ENCODE data around the gene ATG16L1. TPM values are rescaled to one million over a fixed set of nuclear protein-coding genes. Genes with fewer than 3 reads are reported as not detected.

ATG16L1 gene
- total and polyA plus RNA-seq, 2 experiments from 2014 or later, result 16.2 to 17.2 TPM

- no peak overlapping the region for H3K27ac ChIP-seq
- H3K4me3 ChIP-seq, result no peak overlapping the region
- H3F3A ChIP-seq (ENCODE audit: insufficient read depth), result no peaks in the 10 kb centered on the region
- no peaks in the 10 kb centered on the region for H3K4me1 ChIP-seq (ENCODE audit: insufficient read depth)
- no peak overlapping the region for H2AFZ ChIP-seq
- H3K9me3 ChIP-seq (ENCODE audit: low read depth), result no peaks in the 10 kb centered on the region
- no peak overlapping the region for H3K4me2 ChIP-seq (ENCODE audit: unreplicated experiment)
- WGBS, 2 experiments (ENCODE audit: low coverage in 1 of 2, low lambda C conversion rate in 2 of 2, missing lambda C conversion rate in 2 of 2), result 45 to 46% methylated on average over 5 of the region's 5 CpGs
- TF ChIP-seq EZH2 (IDR thresholded peaks at IDR 0.05; ENCODE audit: insufficient read depth, poor library complexity, severe bottlenecking) (no peak), EZH2phosphoT487 (IDR thresholded peaks at IDR 0.05; ENCODE audit: insufficient read depth, low read depth) (no peak)
- H3K79me2 ChIP-seq (ENCODE audit: insufficient read depth), result no peaks in the 10 kb centered on the region
- H3K9ac ChIP-seq, result no peak overlapping the region
- peaks cover 22% of the 10 kb centered on the region for H3K27me3 ChIP-seq (replicated peaks; ENCODE audit: insufficient read depth)
- H3K9me2 ChIP-seq (ENCODE audit: insufficient read depth), result no peaks in the 10 kb centered on the region
- no peaks in the 10 kb centered on the region for H4K20me1 ChIP-seq (ENCODE audit: insufficient read depth)
- DNase-seq, result no peak
- in situ Hi-C loops (cut with MboI), result no loop called here
- H3K36me3 ChIP-seq (ENCODE audit: low read depth), result no peaks in the 10 kb centered on the region
Observed at GRCh38 chr2:233319256-233319655, 67.8 kb downstream of the ATG16L1 start.

GRCh38 chr2:233320470-233320869 is 69.0 kb downstream of the ATG16L1 start:
- Histone ChIP-seq H3K4me3 (no peak overlapping the region), H3K4me1 (ENCODE audit: insufficient read depth) (no peaks in the 10 kb centered on the region), H3K9me3 (ENCODE audit: low read depth) (no peaks in the 10 kb centered on the region), H3K36me3 (ENCODE audit: low read depth) (no peaks in the 10 kb centered on the region), H3K27me3 (replicated peaks; ENCODE audit: insufficient read depth) (peaks cover 22% of the 10 kb centered on the region), H3K27ac (no peak overlapping the region), H3K4me2 (ENCODE audit: unreplicated experiment) (no peak overlapping the region), H4K20me1 (ENCODE audit: insufficient read depth) (no peaks in the 10 kb centered on the region), H3K9me2 (ENCODE audit: insufficient read depth) (no peaks in the 10 kb centered on the region), H2AFZ (no peak overlapping the region), H3F3A (ENCODE audit: insufficient read depth) (no peaks in the 10 kb centered on the region), H3K79me2 (ENCODE audit: insufficient read depth) (no peaks in the 10 kb centered on the region), H3K9ac (no peak overlapping the region)
- TF ChIP-seq EZH2 (IDR thresholded peaks at IDR 0.05; ENCODE audit: insufficient read depth, poor library complexity, severe bottlenecking) (no peak), EZH2phosphoT487 (IDR thresholded peaks at IDR 0.05; ENCODE audit: insufficient read depth, low read depth) (no peak)
- 84 to 87% methylated on average over 17 of the region's 17 CpGs for WGBS, 2 experiments (ENCODE audit: low coverage in 1 of 2, low lambda C conversion rate in 2 of 2, missing lambda C conversion rate in 2 of 2)
- no peak for DNase-seq
- in situ Hi-C loops (cut with MboI), result no loop called here

- no peaks in the 10 kb centered on the region for H4K20me1 ChIP-seq (ENCODE audit: insufficient read depth)
- peaks cover 22% of the 10 kb centered on the region for H3K27me3 ChIP-seq (replicated peaks; ENCODE audit: insufficient read depth)
- TF ChIP-seq EZH2 (IDR thresholded peaks at IDR 0.05; ENCODE audit: insufficient read depth, poor library complexity, severe bottlenecking) (no peak), EZH2phosphoT487 (IDR thresholded peaks at IDR 0.05; ENCODE audit: insufficient read depth, low read depth) (no peak)
- H3K4me2 ChIP-seq (ENCODE audit: unreplicated experiment), result no peak overlapping the region
- 35 to 42% methylated on average over 6 of the region's 6 CpGs for WGBS, 2 experiments (ENCODE audit: low coverage in 1 of 2, low lambda C conversion rate in 2 of 2, missing lambda C conversion rate in 2 of 2)
- no peak overlapping the region for H2AFZ ChIP-seq
- H3K9ac ChIP-seq, result no peak overlapping the region
- H3K9me3 ChIP-seq (ENCODE audit: low read depth), result no peaks in the 10 kb centered on the region
- in situ Hi-C loops (cut with MboI), result no loop called here
- H3K36me3 ChIP-seq (ENCODE audit: low read depth), result no peaks in the 10 kb centered on the region
- H3K4me3 ChIP-seq, result no peak overlapping the region
- no peaks in the 10 kb centered on the region for H3K4me1 ChIP-seq (ENCODE audit: insufficient read depth)
- H3K79me2 ChIP-seq (ENCODE audit: insufficient read depth), result no peaks in the 10 kb centered on the region
- H3K27ac ChIP-seq, result no peak overlapping the region
- no peaks in the 10 kb centered on the region for H3K9me2 ChIP-seq (ENCODE audit: insufficient read depth)
- no peak for DNase-seq
- H3F3A ChIP-seq (ENCODE audit: insufficient read depth), result no peaks in the 10 kb centered on the region
Observed at GRCh38 chr2:233321166-233321565, 69.7 kb downstream of the ATG16L1 start.

- Histone ChIP-seq H3K4me3 (no peak overlapping the region), H4K20me1 (ENCODE audit: insufficient read depth) (no peaks in the 10 kb centered on the region)
- 66 to 77% methylated on average over 8 of the region's 8 CpGs for WGBS, 2 experiments (ENCODE audit: low coverage in 1 of 2, low lambda C conversion rate in 2 of 2, missing lambda C conversion rate in 2 of 2)
Observed at GRCh38 chr2:233323851-233324250, 72.4 kb downstream of the ATG16L1 start.

GRCh38 chr2:233325256-233325655 is 73.8 kb downstream of the ATG16L1 start:
- H3K9me2 ChIP-seq (ENCODE audit: insufficient read depth), result no peaks in the 10 kb centered on the region
- in situ Hi-C loops (cut with MboI), result no loop called here
- no peaks in the 10 kb centered on the region for H3K36me3 ChIP-seq (ENCODE audit: low read depth)
- peaks cover 7% of the 10 kb centered on the region; the same call in 1 of the 2 replicates for H3K27me3 ChIP-seq (replicated peaks; ENCODE audit: insufficient read depth)
- 53 to 56% methylated on average over 4 of the region's 4 CpGs for WGBS, 2 experiments (ENCODE audit: low coverage in 1 of 2, low lambda C conversion rate in 2 of 2, missing lambda C conversion rate in 2 of 2)
- no peak overlapping the region for H3K9ac ChIP-seq
- H2AFZ ChIP-seq, result no peak overlapping the region
- H3K9me3 ChIP-seq (ENCODE audit: low read depth), result no peaks in the 10 kb centered on the region
- no peak for TF ChIP-seq EZH2phosphoT487 (IDR thresholded peaks at IDR 0.05; ENCODE audit: insufficient read depth, low read depth)
- TF ChIP-seq EZH2 (IDR thresholded peaks at IDR 0.05; ENCODE audit: insufficient read depth, poor library complexity, severe bottlenecking), result no peak
- H3K27ac ChIP-seq, result no peak overlapping the region
- no peak overlapping the region for H3K4me2 ChIP-seq (ENCODE audit: unreplicated experiment)
- no peaks in the 10 kb centered on the region for H3K4me1 ChIP-seq (ENCODE audit: insufficient read depth)
- no peaks in the 10 kb centered on the region for H4K20me1 ChIP-seq (ENCODE audit: insufficient read depth)
- DNase-seq, result no peak
- H3K79me2 ChIP-seq (ENCODE audit: insufficient read depth), result no peaks in the 10 kb centered on the region
- H3K4me3 ChIP-seq, result no peak overlapping the region
- no peaks in the 10 kb centered on the region for H3F3A ChIP-seq (ENCODE audit: insufficient read depth)

More at GRCh38 chr2:233323851-233324250, 72.4 kb downstream of the ATG16L1 start:
- TF ChIP-seq EZH2phosphoT487 (IDR thresholded peaks at IDR 0.05; ENCODE audit: insufficient read depth, low read depth) (no peak), EZH2 (IDR thresholded peaks at IDR 0.05; ENCODE audit: insufficient read depth, poor library complexity, severe bottlenecking) (no peak)
- Histone ChIP-seq H3K4me2 (ENCODE audit: unreplicated experiment) (no peak overlapping the region), H3K79me2 (ENCODE audit: insufficient read depth) (no peaks in the 10 kb centered on the region), H3K27me3 (replicated peaks; ENCODE audit: insufficient read depth) (peaks cover 19% of the 10 kb centered on the region), H3K27ac (no peak overlapping the region), H3K9me2 (ENCODE audit: insufficient read depth) (no peaks in the 10 kb centered on the region), H3F3A (ENCODE audit: insufficient read depth) (no peaks in the 10 kb centered on the region), H2AFZ (no peak overlapping the region), H3K4me1 (ENCODE audit: insufficient read depth) (no peaks in the 10 kb centered on the region), H3K36me3 (ENCODE audit: low read depth) (no peaks in the 10 kb centered on the region), H3K9me3 (ENCODE audit: low read depth) (no peaks in the 10 kb centered on the region), H3K9ac (no peak overlapping the region)
- DNase-seq, result no peak
- in situ Hi-C loops (cut with MboI), result no loop called here
